DND-41 (cell line): ENCODE results near the gene GALK1.

Experiments
- CTCF ChIP-seq: IDR thresholded peaks from 2 replicates; pipeline ENCODE4 v1.5.1; 2012; ENCODE audit warnings: borderline replicate concordance, low read length, moderate library complexity, mild to moderate bottlenecking; ENCODE audit not compliant: poor library complexity, severe bottlenecking; ENCODE audit errors: extremely low read depth
- EZH2 ChIP-seq: IDR thresholded peaks from 3 replicates; pipeline ENCODE4 v1.6.1; 2012; ENCODE audit warnings: borderline replicate concordance, low read depth, mild to moderate bottlenecking, moderate library complexity, low read length, inconsistent platforms; ENCODE audit not compliant: severe bottlenecking

- TF ChIP-seq CTCF (no peak), EZH2 (no peak)
These were observed 33.8 kb downstream of the GALK1 start for GRCh38 chr17:75731086-75731715.
